DMS53 treated with DMSO at 0.1 percent for 48 hours (cell line): ENCODE measurements around the gene MIAT.

Source experiments
- DNase-seq: peaks from one replicate; lab custom pipeline; 2025; ENCODE audit not compliant: unreplicated experiment; lab: John Stamatoyannopoulos, UW

Gene MIAT

DNA sequence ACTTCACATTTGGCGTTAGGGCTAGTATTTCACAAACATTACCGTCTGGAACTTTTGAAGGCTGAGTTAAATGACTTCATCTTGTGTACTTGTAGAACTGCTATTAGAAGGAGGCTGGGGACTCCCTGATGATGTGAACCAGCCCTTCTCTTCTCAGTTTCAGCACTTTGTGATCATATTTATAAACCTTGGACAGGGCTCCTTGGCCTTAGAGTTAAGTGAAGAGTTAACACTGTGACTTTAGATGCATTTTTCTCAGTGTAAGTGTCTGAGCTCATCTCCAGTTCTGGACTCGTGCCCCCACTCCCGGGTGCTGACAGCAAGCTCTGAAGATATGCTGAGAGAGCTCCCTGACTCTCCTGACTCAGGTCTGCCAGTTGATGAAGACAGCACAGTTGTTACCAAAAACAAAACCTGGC is 8.4 kb downstream of the MIAT start:
- DNase-seq: no peak

DNA sequence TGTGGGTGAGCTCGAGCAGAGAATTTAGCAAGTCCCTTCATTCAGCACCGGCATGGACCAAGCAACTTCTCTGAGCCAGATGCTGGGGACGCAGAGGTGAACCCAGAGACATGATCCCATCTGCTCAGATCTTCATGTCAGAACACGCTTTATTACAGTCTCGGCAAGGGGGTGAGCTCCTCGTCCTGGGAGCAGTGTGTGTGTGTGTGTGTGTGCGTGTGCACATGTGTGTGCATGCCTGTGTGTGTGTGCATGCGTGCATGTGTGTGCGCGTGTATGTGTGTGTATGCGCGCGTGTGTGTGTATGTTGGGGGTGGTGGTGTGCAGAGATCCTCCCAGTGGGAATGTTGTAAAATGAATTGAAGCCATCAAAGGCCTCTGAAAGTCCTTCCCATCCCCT is 9.8 kb downstream of the MIAT start:
- DNase-seq: no peak

DNA sequence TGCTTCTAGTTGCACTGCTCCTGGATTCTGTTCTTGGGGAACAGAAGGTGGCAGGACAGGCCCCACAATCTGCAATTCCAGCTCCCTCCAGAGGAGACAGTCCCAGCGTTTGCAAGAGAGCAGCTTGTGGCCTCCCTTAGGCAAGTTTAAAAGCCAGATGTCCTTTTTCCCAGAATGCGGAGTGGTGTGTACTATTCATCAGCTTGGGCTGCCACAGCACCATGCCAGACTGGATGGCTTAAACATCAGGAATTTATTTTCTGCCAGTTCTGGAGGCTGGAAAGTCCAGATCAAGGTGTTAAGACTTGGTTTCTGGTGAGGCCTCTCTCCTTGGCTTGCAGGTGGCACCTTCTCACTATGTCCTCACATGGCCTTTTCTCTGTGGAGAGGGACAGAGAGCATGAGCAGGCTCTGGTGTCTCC is 11.7 kb downstream of the MIAT start:
- no peak for DNase-seq

DNA sequence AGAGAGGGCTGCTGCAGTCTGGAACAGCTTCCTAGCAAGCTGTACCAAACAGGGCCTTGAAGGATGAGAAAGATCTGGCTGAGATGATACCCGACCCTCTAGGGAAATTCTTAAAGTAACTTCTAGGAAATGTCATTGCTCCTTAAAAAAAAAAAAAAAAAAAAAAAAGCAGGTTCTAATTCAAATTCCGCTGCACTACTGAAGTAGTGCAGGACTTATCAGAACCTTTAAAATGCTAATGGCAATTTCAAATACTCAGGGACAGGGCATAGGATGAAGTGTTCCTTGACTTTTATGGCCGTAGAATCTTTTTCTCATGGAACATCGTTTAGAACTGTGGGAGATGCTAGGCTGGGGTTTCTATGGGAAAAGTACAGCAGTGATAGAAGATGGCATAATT is 13.1 kb downstream of the MIAT start:
- DNase-seq: no peak

DNA sequence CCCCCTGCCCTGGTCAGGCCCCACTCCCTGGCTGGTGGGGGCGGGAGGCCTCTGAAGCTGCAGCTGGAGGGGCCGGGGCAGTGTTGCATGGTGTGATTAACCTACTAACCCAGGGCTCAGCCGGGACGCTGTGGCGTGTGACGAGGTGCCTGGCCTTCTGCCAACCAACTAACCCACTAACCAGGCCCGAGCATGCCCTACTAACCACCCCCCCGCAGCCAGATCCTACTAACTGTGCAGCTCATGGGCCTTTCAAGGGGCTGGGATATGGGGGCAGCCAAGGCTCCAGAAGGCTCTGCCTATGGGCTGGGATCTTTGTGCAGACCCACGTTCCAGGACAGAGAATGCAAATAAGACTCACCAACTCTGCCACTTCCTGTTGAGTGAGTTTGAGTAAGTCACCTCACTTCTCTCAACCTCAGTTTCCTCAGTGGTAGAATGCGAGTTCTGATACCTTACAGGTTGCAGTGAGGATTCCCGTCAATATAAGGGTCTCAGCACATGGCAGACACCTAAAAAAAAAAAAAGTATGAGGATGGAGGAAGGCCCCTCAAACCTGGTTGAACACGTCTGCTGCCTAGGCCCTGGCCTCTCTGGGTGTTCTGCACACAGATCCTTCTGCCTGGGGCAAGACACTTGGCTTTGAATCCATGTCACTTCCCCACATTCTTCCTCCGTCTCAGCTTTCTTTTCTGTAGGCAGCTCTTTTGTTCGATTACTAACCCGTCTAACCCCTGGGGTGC is 14.1 kb downstream of the MIAT start:
- DNase-seq: no peak

DNA sequence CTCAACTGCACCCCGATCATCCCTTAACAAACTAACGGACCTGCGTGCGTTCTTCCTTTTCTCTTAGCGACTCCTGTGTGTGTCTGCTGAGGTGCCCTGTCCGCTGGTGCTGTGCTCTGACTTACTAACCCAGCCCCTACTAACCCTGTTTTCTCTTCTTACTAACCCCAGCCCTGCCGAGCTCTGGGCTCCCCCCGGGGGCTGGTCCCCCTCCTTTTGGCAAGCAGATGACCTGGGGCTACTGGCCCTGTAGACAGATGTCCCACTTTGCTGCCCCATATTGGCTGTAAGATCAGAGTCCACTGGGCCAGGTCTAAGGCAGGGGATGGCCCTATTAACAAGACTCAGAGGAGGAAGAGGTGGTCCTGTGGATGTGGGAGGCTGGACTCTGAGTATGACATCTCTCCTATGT is 14.7 kb downstream of the MIAT start:
- DNase-seq: no peak

DNA sequence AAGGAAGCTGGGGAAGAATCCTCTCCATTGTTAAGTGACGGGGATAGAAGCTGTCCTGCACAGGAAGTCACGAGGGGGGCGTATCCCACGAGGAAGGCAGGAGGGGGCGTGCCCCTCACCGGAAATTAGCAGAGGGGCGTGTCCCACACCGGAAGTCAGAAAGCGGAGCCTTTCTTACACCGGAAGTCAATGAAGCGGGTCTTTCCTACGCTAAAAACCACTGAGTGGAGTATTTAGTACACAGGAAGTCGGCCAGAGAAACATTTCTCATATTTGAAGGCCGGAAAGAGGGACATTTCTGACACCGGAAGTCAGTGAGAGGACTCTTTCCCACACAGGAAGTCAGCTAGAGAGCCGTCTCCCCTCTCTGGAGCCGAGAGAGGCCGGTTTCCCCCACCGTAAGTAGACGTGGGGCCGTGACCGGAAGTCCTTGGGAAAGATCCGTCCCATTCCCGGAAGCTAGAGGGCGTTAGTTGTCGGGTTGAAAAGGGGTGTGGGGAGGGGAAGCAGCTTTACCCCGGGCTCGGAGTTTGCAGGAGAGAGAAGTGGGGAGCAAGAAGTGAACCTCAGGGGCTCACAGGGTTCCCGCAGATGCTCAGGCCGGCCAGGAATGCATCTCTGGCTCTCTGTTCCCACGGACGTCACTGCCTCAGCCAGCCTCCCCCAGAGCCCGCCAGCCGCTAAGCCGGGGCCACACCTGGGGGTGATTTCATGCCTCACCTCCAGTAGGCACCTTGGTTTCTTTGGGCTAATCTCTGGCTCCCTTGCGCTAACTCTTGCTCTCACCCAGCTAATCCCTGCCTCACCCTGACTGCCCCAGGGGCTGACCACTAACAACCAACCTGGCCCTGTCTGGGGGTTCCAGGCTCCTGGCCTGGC is 15.4 kb downstream of the MIAT start:
- peak; percentile 79 for DNase-seq

DNA sequence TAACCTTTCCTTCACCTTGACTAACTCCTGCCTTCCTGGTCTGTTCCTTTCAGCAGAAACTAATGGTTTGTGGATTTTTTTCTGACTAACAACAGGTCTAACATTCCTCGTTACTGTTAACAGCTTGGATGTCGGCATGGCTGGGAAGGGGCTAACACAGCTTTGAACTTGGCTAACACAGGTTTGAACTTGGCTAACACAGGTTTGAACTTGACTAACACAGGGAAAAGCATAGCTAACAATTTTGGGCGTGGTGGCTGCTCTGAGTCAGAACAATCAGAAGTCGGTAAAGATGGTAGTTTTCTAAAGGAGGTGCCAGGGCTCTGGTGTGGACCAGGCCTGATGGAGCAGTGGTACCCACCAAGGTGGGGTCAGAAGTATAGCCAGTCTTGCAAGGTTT is 16.1 kb downstream of the MIAT start:
- DNase-seq: no peak

DNA sequence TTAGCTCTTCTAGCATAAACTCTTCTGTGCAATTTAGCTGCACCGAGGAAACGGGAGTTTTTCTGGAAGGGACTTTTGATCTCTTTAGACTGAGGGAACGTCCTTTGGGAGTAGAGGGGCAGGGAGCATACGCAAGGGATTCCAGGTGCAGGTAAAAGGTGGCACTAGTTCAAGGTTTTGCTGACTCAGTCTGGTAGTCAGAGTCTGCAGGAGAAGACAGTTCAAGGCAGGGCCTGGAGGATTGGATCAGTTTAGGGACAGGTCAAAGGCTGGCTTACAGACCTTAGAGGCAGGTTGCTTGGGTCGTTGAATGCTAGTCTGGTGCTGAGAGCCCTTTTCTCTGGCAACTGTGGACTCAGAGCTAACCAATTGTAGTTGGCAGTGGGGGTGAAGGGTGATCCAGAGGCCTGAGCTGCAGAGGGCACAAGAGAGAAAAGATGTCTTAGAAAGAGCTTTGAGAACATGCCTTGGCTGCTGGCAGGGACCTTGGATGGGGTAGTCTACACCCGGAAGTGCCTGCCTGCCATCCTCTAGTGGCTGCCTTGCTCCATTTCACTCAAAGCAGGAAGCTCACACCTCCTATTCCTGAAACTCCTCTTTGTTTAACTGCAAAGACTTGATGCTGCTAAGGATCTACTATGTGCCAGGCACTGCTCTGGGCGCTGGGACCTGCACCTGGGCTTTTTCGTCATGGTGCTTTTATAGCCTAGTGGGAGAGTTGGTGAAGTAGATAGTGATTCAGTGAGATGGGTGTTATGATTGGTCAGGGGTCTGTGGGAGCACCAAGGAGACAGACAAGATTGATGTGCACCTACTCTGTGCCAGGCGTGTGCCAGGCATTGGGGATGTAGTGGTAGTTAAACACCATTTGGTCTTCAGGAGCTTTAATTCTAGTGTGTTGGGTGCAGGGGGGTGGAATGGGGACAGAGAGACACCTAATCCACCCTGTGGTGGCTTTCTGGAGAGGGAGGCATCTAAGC is 17.1 kb downstream of the MIAT start:
- no peak for DNase-seq

DNA sequence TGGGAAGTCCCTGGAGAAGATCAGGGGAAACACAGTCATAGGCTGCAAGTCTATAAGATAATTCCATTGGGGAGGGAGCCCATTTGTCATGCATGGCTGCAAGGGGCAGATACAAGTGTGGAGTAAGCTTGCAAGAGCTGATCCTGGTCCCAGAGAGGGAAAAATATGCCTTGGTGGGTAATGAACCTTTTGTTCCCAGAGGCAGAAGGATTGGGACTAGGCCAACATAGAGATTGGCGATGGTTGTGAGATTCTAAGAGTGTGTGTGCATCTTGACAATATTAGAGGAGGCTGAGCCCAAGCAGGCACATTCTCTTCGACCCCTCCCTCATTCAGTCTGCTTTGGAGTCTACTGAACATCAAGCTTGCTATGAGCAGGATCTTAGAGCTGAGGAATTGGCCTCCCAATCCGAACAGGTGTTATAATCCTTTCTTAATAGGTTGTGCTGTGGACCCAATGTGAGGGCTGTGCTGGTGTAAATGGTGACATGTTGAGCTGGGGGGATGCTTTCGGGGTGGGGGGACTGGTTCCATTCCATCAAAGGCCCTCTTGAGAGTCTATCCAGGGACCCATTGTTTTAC is 18.4 kb downstream of the MIAT start:
- no peak for DNase-seq

DNA sequence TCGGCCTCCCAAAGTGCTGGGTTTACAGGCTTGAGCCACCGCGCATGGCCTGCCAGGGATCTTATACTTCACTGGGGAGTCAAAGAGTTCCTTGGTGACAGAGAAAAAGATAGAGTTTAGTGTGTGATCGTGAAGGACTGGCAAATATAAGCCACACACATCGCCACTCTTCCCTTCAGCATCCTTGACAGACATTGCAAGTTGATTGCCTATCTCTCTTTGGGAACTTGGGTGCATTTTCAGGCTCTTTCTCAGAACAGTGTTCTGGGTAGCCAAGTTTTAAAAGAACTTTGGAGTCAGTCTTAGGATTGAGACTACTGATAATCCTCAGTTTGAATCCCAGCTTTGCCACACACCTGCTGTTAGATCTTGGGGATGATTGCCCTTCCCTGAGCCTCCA is 19.8 kb downstream of the MIAT start:
- DNase-seq: no peak

DNA sequence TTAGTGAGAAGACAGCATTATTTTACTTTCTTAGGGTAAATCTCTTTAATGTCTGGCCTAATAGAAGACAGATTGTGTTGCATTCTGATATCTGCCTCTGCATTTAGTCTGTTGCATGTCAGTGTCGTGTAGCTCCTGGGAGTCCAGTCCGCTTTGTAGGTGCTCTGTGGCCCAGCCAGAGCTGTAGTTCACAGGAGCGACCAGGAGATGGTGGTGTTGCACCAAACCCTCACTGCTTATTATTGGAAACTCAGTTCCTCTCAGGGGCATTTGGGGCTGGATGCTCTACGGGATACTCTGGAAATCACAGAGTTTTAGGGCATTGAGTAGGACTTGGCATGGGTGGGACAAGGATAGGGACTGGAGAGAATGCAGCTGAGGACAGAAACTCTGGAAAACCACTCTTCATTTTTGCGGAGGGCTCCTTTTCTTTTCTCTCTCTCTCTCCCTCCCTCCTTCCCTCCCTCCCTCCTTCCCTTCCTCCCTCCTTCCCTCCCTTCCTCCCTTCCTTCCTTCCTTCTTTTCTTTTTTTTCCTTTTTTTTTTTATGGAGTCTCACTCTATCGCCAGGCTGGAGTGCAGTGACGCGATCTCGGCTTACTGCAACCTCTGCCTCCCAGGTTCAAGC is 21.7 kb downstream of the MIAT start:
- DNase-seq: peak; percentile 10

DNA sequence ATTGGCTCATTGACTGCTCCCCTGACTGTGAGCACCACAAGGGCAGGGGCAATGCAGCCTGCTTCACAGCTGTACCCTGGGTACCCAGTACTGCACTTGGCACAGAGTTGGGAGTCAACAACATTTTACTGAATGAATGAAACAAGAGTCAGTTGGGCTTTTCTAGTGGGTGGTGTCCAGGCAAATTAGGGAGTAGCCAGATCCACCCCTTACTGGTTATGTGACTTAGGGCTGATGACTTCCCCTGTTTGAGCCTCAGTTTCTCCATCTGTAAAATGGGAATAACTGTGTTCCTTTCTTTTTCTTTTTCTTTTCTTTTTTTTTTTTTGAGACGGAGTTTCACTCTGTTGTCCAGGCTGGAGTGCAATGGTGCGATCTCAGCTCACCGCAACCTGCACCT is 23.1 kb downstream of the MIAT start:
- DNase-seq: no peak

DNA sequence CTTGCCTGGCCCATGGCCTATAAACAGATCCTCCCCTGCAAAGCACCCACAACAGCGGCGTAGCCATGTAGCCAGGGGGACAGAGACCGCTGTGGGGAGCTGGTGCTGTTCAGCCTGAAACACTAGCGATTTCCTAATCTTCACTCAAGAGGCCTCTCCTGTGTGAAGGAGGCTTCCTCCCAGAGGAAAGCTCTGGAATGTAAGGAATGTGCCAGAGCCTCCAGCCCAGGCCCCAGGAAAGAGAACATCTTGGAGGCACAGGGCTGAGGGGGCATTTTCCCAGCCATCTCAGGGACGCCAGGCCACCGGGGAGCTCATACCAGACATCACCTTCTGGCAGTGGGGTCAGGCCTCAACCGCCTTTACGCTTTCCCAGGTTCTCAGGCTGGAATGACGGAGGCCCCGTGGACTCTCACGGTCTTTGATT is 24.0 kb downstream of the MIAT start:
- DNase-seq: no peak

DNA sequence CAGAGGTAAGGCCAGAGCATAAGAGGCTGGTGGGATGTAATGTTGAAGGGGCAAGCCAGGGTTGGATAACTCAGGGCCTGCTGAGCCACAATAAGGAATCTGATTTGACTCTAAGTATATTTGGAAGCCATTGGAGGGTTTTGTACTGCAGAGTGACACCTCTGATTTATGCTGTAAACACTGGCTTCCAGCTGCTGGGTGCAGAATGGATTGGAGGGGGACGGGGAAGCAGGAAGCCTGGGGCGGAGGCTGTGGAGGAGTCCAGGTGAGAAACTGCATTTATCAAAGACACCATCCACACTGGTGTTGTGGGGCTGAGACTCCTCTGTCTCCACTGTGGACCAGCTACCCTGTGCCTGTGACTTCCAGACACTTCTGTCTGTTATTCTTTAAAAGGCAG is 26.8 kb downstream of the MIAT start:
- DNase-seq: no peak

DNA sequence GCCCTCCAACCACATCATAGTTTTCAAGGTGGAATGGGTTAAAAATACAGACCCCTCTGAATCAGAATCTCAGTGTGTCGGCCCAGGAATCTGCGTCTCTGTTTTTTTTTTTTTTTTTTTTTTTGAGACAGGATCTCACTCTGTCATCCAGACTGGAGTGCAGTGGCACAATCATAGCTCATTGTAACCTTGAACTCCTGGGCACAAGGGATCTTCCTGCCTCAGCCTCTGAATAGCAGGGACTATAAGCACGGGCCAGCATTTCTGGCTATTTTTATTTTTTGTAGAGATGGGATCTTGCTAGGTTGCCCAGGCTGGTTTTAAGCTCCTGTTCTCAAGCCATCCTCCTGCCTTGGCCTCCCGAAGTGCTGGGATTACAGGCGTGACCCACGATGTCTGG is 28.2 kb downstream of the MIAT start:
- DNase-seq: no peak

DNA sequence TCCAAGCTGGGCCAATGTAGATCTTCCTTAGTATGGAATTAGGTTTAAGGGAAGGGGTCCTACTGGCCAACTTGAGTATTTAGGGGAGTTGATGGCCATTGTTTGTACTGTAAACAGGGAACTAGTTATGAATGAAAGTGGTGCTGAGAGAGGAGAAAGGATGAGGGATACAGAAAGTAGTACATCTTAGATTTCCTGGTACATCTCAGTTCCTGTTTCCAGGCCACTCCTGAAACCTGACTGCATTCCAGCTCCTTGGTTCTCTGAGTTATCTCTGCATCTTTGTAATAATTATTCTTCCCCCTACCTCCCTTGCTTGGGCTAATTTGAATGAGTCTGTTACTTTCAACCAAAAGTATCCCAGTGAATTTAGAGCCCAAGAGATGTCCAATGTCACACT is 30.1 kb downstream of the MIAT start:
- DNase-seq: no peak

DNA sequence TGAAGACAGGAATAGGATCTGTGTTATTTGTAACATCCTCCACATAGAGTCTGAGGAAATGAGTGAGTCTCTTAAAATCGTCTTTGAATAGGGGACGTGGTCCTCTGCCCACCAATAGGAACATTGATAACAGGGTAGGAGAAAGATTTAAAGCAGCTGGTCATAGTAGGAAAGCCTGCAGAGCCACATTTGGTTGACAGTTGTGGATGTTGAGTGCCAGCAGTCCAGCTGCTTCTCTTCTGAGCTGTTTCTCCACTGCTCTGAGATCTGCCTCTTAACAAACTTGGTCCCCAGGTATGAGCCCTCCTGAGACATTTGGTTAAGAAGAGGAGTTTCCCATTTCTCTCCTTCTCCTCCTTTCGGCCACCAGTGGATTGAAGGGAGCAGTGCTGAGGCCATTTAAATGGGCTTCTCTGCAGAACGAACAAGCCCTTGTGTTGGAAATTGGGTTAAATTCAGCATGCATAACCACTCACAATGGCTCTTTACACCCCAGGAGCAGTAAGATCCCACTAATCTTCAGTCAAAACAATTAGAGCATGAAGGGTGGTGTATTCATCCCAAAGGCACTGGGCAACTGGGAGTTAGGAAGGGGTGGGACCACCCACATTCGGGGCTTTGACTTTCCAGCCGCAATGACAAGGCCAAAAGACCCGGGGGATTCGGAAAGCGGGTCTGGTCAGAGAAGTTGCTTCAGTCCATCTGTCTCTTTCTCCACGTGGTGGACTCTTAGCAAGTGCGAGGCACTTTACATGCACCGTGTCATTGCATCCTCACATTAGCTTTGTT is 32.3 kb downstream of the MIAT start:
- no peak for DNase-seq

DNA sequence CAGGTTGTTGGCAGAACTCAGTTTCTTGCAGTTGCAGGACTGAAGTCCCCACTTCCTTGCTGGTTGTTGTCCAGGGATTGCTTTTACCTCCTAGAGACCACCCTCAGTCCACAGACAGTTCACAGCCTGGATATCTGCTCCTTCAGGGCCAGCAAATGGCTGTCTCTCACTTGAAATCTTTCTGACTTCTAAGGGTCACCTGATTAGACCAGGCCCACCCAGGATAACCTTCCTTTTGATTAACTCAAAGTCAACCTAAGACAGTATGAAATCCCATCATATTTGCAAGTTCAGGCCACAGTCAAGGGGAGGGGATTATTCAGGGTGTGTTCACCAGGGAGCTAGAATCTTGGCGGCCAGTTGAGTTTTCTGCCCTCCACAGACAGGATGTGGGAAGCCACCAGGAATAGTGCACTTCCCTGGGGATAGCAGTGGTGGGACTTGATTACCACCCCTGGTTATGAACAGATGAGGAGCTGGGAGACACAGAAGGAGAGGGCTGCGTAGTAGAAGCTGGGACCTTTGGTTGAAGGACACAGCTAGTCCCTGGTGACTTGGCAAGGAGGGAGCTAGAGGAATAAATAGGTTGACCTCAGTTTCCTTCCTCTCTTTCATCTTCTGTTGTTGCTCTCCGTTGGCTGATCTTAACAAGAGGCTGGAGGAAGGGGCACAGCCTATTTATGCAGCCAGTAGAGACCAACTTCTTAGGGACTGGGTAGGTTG is 33.4 kb downstream of the MIAT start:
- DNase-seq: no peak
